Testis (tissue), 2 donors: ENCODE measurements around the gene OR4B1.

Experiments used
- POLR2A ChIP-seq: fragments of 450-650 bp; IDR thresholded peaks from one replicate; pipeline ENCODE4 v1.6.1; 2017; ENCODE audit warnings: antibody characterized with exemption, mild to moderate bottlenecking, moderate library complexity
- TF ChIP-seq, protein P1 (sequence below), 3 experiments: fragments of 450-650 bp in 2 of 3; fragments of 200-600 bp in 1 of 3; sonication (generic) in 1 of 3; IDR thresholded peaks; one replicate each; pipeline ENCODE4 v1.5.1; 2016 to 2019; ENCODE audit warnings: antibody characterized with exemption in 3 of 3, mild to moderate bottlenecking in 2 of 3, moderate library complexity in 1 of 3

DNA sequence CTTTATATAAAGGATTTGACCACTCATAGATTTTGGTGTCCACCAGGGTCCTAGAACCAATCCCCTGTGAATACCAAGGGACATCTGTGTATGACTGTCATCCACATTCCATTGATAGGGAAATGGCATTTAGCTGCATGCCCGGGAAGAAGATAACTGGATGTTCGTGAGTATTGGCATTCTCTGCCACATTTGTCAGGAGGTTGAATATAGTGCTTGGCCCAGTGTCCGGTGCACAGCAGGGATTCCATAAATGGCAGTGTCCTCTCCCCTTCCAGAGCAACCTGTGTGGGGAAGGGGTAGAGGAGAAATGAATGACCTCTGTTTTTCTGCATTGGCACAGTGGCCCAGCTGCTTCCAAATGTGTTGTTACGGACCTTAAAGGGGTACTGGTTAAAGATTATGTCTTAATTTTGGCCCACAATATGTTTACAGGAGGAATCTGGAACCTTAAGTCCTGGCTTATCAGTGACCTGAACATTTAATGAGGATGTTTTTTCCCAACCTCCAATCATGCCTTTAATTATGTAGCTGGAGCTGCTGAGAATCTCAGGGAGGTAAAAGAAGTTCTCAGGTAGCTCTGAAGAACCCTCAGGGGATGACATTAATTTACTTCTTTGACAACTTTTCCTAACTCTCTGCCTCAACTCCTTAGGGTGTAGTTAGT, 33.6 kb upstream of the OR4B1 start:
- TF ChIP-seq, protein P1, sequence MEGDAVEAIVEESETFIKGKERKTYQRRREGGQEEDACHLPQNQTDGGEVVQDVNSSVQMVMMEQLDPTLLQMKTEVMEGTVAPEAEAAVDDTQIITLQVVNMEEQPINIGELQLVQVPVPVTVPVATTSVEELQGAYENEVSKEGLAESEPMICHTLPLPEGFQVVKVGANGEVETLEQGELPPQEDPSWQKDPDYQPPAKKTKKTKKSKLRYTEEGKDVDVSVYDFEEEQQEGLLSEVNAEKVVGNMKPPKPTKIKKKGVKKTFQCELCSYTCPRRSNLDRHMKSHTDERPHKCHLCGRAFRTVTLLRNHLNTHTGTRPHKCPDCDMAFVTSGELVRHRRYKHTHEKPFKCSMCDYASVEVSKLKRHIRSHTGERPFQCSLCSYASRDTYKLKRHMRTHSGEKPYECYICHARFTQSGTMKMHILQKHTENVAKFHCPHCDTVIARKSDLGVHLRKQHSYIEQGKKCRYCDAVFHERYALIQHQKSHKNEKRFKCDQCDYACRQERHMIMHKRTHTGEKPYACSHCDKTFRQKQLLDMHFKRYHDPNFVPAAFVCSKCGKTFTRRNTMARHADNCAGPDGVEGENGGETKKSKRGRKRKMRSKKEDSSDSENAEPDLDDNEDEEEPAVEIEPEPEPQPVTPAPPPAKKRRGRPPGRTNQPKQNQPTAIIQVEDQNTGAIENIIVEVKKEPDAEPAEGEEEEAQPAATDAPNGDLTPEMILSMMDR (IDR thresholded peaks at IDR 0.05), result no peak
- no peak for TF ChIP-seq POLR2A
